Measurements from ENCODE around the gene NATD1. TPM values are rescaled to one million over a fixed set of nuclear protein-coding genes. Genes with fewer than 3 reads are reported as not detected.
"Not testable (repeated sequence)": the region's sequence is repeated elsewhere in the genome, so short reads cannot be mapped to it uniquely, and the experiment has no call there.

The NATD1 gene
- total RNA-seq, 1 experiment from 2014 or later: 1.7 TPM

- DNase-seq (ENCODE audit: low read depth in 1 of 2, low spot score in 2 of 2): no peak
- Histone ChIP-seq H3K4me1 (replicated peaks) (peaks cover under 1% of the 10 kb centered on the region), H3K9me3 (replicated peaks) (no peaks in the 10 kb centered on the region)
Measured at GRCh38 chr17:21239680-21240368, 13.4 kb downstream of the NATD1 start.

DNA sequence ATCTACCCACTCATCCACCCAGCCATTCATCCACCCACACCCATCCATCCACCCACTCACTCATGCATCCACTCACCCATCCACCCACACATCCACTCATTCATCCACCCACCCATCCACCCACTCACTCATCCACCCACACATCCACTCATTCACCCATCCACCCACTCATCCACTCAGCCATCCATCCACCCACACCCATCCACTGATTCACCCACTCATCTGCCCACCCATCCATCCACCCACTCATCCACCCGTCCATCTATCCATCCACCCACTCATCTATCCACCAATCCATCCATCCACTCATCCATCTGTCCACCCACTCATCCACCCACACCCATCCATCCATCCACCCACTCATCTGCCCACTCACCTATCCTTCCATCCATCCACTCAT is 17.3 kb downstream of the NATD1 start:
- no peak overlapping the region for H3K4me3 ChIP-seq
- no peak overlapping the region for H3K27ac ChIP-seq
- H3K36me3 ChIP-seq: no peaks in the 10 kb centered on the region
- H3K27me3 ChIP-seq (replicated peaks): no peaks in the 10 kb centered on the region
- no peaks in the 10 kb centered on the region for H3K9me3 ChIP-seq (replicated peaks)
- H3K4me1 ChIP-seq (replicated peaks): peaks cover 10% of the 10 kb centered on the region
- DNase-seq (ENCODE audit: low read depth in 1 of 2, low spot score in 2 of 2): no peak

More at GRCh38 chr17:21239680-21240368, 13.4 kb downstream of the NATD1 start:
- no peaks in the 10 kb centered on the region for H3K27me3 ChIP-seq (replicated peaks)
- H3K4me3 ChIP-seq: no peak overlapping the region
- H3K27ac ChIP-seq: no peak overlapping the region
- H3K36me3 ChIP-seq: no peaks in the 10 kb centered on the region

DNA sequence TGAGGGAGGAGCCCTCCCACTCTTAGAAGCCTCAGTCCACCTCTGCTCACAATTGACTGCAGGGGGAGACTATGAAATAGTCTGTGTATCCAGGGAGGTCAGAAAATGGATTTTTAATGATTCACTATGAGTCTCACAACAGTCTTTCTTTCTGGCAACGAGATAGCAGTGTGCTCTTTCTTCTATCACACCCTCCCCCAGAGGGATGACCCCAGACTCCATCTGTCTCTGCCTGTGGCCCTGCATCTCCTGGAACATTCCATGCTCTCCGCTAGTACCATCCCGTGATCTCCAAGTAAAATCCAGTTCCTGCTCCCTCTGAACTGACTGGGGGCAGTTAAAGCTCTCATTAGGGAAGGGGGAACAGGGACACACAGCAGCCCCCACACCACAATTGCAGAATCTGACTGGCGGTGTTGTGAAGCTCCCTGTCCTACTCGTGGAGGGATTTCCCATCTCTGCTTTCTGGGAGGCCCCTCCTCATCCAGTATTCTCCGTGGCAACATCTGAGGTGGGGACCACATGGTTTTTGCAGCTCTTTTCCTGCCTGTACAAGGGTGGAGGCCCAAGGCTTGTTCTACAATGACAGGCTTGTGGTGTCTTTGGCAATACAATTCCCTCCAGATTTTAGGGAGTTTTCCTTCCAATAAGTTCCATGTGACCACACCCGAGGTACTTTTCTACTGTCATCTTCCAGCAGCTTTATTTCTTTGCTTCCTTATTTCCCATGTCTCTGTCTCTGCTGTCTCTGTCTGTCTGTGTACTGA is 19.4 kb downstream of the NATD1 start:
- no peak overlapping the region for H3K4me3 ChIP-seq
- no peak overlapping the region for H3K27ac ChIP-seq
- H3K4me1 ChIP-seq (replicated peaks): peaks cover 10% of the 10 kb centered on the region
- H3K36me3 ChIP-seq: no peaks in the 10 kb centered on the region
- no peaks in the 10 kb centered on the region for H3K9me3 ChIP-seq (replicated peaks)
- no peaks in the 10 kb centered on the region for H3K27me3 ChIP-seq (replicated peaks)
- DNase-seq (ENCODE audit: low read depth in 1 of 2, low spot score in 2 of 2): no peak

GRCh38 chr17:21232033-21232749 is 21.0 kb downstream of the NATD1 start:
- no peak overlapping the region for H3K27ac ChIP-seq
- no peaks in the 10 kb centered on the region for H3K36me3 ChIP-seq
- H3K4me1 ChIP-seq (replicated peaks): peaks cover 10% of the 10 kb centered on the region
- no peak overlapping the region for H3K4me3 ChIP-seq
- H3K9me3 ChIP-seq (replicated peaks): no peaks in the 10 kb centered on the region
- no peak for DNase-seq (ENCODE audit: low read depth in 1 of 2, low spot score in 2 of 2)
- no peaks in the 10 kb centered on the region for H3K27me3 ChIP-seq (replicated peaks)

- no peak for DNase-seq (ENCODE audit: low read depth in 1 of 2, low spot score in 2 of 2)
- Histone ChIP-seq H3K9me3 (replicated peaks) (no peaks in the 10 kb centered on the region), H3K4me1 (replicated peaks) (peaks cover 10% of the 10 kb centered on the region), H3K27ac (no peak overlapping the region), H3K4me3 (no peak overlapping the region), H3K36me3 (no peaks in the 10 kb centered on the region), H3K27me3 (replicated peaks) (no peaks in the 10 kb centered on the region)
Measured at GRCh38 chr17:21231533-21231932, 21.7 kb downstream of the NATD1 start.

- Histone ChIP-seq H3K4me1 (replicated peaks) (peaks cover 2% of the 10 kb centered on the region), H3K27ac (no peak overlapping the region), H3K27me3 (replicated peaks) (no peaks in the 10 kb centered on the region), H3K36me3 (no peaks in the 10 kb centered on the region), H3K9me3 (replicated peaks) (no peaks in the 10 kb centered on the region), H3K4me3 (no peak overlapping the region)
- DNase-seq (ENCODE audit: low read depth in 1 of 2, low spot score in 2 of 2): no peak
Measured at GRCh38 chr17:21228845-21229244, 24.4 kb downstream of the NATD1 start.

DNA sequence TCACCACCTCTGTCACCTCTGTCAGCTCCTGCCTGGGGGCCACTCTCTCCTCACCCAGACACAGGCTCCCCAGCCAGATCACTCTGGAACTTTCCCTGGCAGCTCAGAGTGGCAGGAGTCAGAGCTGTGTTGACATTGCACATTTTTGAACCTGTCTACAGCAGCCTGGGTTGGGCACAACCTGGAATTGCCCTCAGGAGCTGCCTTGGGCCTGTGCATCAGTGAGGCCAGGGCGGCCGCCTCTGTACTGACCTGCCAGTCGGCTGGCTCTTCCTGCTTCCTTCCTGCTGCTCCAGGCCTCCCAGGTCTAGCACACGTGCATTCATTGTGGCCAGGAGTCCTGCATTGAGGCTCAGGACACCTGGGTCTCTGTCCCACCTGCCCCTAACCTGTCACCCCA is 25.1 kb downstream of the NATD1 start:
- Histone ChIP-seq H3K4me3 (no peak overlapping the region), H3K4me1 (replicated peaks) (no peaks in the 10 kb centered on the region), H3K9me3 (replicated peaks) (no peaks in the 10 kb centered on the region), H3K27me3 (replicated peaks) (no peaks in the 10 kb centered on the region), H3K36me3 (no peaks in the 10 kb centered on the region), H3K27ac (no peak overlapping the region)
- DNase-seq (ENCODE audit: low read depth in 1 of 2, low spot score in 2 of 2): no peak

- H3K4me3 ChIP-seq; H3K27me3 ChIP-seq (replicated peaks); DNase-seq (ENCODE audit: low read depth in 1 of 2, low spot score in 2 of 2); H3K36me3 ChIP-seq; H3K4me1 ChIP-seq (replicated peaks); H3K9me3 ChIP-seq (replicated peaks); H3K27ac ChIP-seq: not testable (repeated sequence)
Measured at GRCh38 chr17:21227277-21227676, 25.9 kb downstream of the NATD1 start.

GRCh38 chr17:21223086-21223485 is 30.1 kb downstream of the NATD1 start:
- Histone ChIP-seq H3K4me1 (replicated peaks) (no peaks in the 10 kb centered on the region), H3K36me3 (no peaks in the 10 kb centered on the region), H3K4me3 (no peak overlapping the region), H3K27ac (no peak overlapping the region), H3K27me3 (replicated peaks) (no peaks in the 10 kb centered on the region), H3K9me3 (replicated peaks) (no peaks in the 10 kb centered on the region)
- no peak for DNase-seq (ENCODE audit: low read depth in 1 of 2, low spot score in 2 of 2)

GRCh38 chr17:21218831-21219380 is 34.3 kb downstream of the NATD1 start:
- H3K4me3 ChIP-seq: no peak overlapping the region
- no peak overlapping the region for H3K27ac ChIP-seq
- DNase-seq (ENCODE audit: low read depth in 1 of 2, low spot score in 2 of 2): no peak
- H3K9me3 ChIP-seq (replicated peaks): no peaks in the 10 kb centered on the region
- H3K4me1 ChIP-seq (replicated peaks): peaks cover 13% of the 10 kb centered on the region
- no peaks in the 10 kb centered on the region for H3K27me3 ChIP-seq (replicated peaks)
- peaks cover under 1% of the 10 kb centered on the region for H3K36me3 ChIP-seq

DNA sequence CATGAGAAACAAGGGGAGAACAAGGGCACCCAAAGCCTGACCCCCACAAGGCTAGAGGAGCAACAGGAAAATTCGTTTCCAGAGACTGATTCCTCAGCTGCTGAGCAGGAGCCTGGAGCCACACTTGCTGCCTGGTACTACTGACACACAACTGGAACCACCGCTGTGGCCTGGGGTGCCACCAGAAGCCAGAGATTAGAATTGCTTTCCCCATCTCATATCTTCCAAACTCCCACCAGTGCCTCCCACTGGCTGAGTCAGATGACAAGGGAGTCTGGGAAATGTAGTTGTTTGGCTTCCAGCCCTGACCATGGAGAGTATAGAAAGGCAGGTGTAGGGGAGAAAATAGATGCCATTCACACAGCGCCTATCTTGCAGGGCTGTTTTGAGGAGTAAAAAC is 35.1 kb downstream of the NATD1 start:
- Histone ChIP-seq H3K27me3 (replicated peaks) (no peaks in the 10 kb centered on the region), H3K4me3 (no peak overlapping the region), H3K9me3 (replicated peaks) (no peaks in the 10 kb centered on the region), H3K36me3 (peaks cover 5% of the 10 kb centered on the region), H3K4me1 (replicated peaks) (peaks cover 13% of the 10 kb centered on the region), H3K27ac (no peak overlapping the region)
- DNase-seq (ENCODE audit: low read depth in 1 of 2, low spot score in 2 of 2): no peak

GRCh38 chr17:21217346-21217745 is 35.9 kb downstream of the NATD1 start:
- no peak for DNase-seq (ENCODE audit: low read depth in 1 of 2, low spot score in 2 of 2)
- no peaks in the 10 kb centered on the region for H3K9me3 ChIP-seq (replicated peaks)
- H3K27me3 ChIP-seq (replicated peaks): no peaks in the 10 kb centered on the region
- peaks cover 5% of the 10 kb centered on the region for H3K36me3 ChIP-seq
- H3K4me3 ChIP-seq: no peak overlapping the region
- no peak overlapping the region for H3K27ac ChIP-seq
- peaks cover 18% of the 10 kb centered on the region for H3K4me1 ChIP-seq (replicated peaks)

DNA sequence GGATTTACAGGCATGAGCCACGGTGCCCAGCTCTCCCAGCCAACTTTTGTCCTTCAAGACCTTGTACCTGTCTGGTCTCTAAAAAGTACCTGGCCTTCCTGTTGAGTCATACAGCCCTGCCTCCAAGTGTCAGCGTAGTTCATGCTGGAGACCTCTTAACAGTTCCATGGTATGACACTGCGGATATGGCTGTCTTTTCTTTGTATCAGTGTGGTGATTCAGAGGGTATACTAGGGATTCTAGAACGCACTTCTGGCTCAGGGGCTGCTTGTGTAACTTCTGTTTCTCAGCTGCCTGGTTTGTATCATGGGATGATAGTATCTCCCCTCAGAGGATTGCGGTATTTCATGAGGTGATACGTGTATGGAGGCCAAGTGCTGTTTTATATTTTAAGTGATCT is 37.3 kb downstream of the NATD1 start:
- H3K27ac ChIP-seq: no peak overlapping the region
- no peak for DNase-seq (ENCODE audit: low read depth in 1 of 2, low spot score in 2 of 2)

More for the DNA sequence above, 37.3 kb downstream of the NATD1 start:
- Histone ChIP-seq H3K9me3 (replicated peaks) (no peaks in the 10 kb centered on the region), H3K4me3 (no peak overlapping the region), H3K36me3 (peaks cover 16% of the 10 kb centered on the region), H3K4me1 (replicated peaks) (peaks cover 25% of the 10 kb centered on the region), H3K27me3 (replicated peaks) (no peaks in the 10 kb centered on the region)

Measured in SJSA1 (cell line).